Trophoblast cell (in vitro differentiated cells and primary cell): ENCODE measurements around the gene AGPAT3.

Experiments
- DNase-seq, 2 donors: peaks; one replicate each; pipeline ENCODE4 v3.0.0-alpha.2; 2016
- H2AFZ ChIP-seq: 2 replicates; pipeline ENCODE4 v1.6.1; 2013; ENCODE audit warnings: low read length, moderate library complexity, mild to moderate bottlenecking; ENCODE audit not compliant: insufficient read depth, poor library complexity
- H2AK5ac ChIP-seq: 2 replicates; pipeline ENCODE4 v1.6.1; 2013; ENCODE audit warnings: mild to moderate bottlenecking, low read length
- H2BK120ac ChIP-seq: 2 replicates; pipeline ENCODE4 v1.6.1; 2013; ENCODE audit warnings: low read length, mild to moderate bottlenecking, moderate library complexity; ENCODE audit not compliant: insufficient read depth, poor library complexity
- H2BK12ac ChIP-seq: 2 replicates; pipeline ENCODE4 v1.6.1; 2013; ENCODE audit warnings: mild to moderate bottlenecking, low read length, moderate library complexity
- H2BK5ac ChIP-seq: 2 replicates; pipeline ENCODE4 v1.6.1; 2013; ENCODE audit warnings: low read length, low read depth, moderate library complexity, mild to moderate bottlenecking; ENCODE audit not compliant: poor library complexity
- H3K14ac ChIP-seq: 2 replicates; pipeline ENCODE4 v1.6.1; 2013; ENCODE audit warnings: mild to moderate bottlenecking, low read length
- H3K18ac ChIP-seq: 2 replicates; pipeline ENCODE4 v1.6.1; 2013; ENCODE audit warnings: mild to moderate bottlenecking, low read length
- H3K23ac ChIP-seq: 2 replicates; pipeline ENCODE4 v1.6.1; 2013; ENCODE audit warnings: low read length
- H3K27ac ChIP-seq: 2 replicates; pipeline ENCODE4 v1.5.1; 2013; ENCODE audit warnings: low read depth, mild to moderate bottlenecking, inconsistent platforms, low read length, moderate library complexity
- H3K27me3 ChIP-seq: 2 replicates; pipeline ENCODE4 v1.6.1; 2013; ENCODE audit warnings: inconsistent platforms, mild to moderate bottlenecking, low read length, moderate library complexity; ENCODE audit not compliant: insufficient read depth
- H3K36me3 ChIP-seq, 2 experiments: 1 replicate in 1 of 2; 2 replicates in 1 of 2; pipeline ENCODE4 v1.6.1; 2013; ENCODE audit warnings: low read length in 2 of 2, mild to moderate bottlenecking in 2 of 2, moderate library complexity in 1 of 2; ENCODE audit not compliant: insufficient read depth in 2 of 2, control insufficient read depth in 1 of 2
- H3K4ac ChIP-seq: 2 replicates; pipeline ENCODE4 v1.6.1; 2013; ENCODE audit warnings: low read depth, mild to moderate bottlenecking, low read length, moderate library complexity
- H3K4me1 ChIP-seq, 2 experiments: 1 replicate in 1 of 2; 2 replicates in 1 of 2; pipeline ENCODE4 v1.6.1; 2013; ENCODE audit warnings: low read length in 2 of 2, mild to moderate bottlenecking in 2 of 2, moderate library complexity in 1 of 2; ENCODE audit not compliant: insufficient read depth in 2 of 2, control insufficient read depth in 1 of 2
- H3K4me2 ChIP-seq: 2 replicates; pipeline ENCODE4 v1.6.1; 2013; ENCODE audit warnings: inconsistent platforms, mild to moderate bottlenecking, low read length, moderate library complexity
- H3K4me3 ChIP-seq: 2 replicates; pipeline ENCODE4 v1.5.1; 2013; ENCODE audit warnings: mild to moderate bottlenecking, low read depth, low read length, inconsistent platforms
- H3K79me1 ChIP-seq: one replicate; pipeline ENCODE4 v1.6.1; 2013; ENCODE audit warnings: low read length
- H3K79me2 ChIP-seq: 2 replicates; pipeline ENCODE4 v1.6.1; 2013; ENCODE audit warnings: low read length, mild to moderate bottlenecking; ENCODE audit not compliant: control insufficient read depth, insufficient read depth, poor library complexity
- H3K9ac ChIP-seq: 2 replicates; pipeline ENCODE4 v1.6.1; 2013; ENCODE audit warnings: mild to moderate bottlenecking, low read length
- H3K9me3 ChIP-seq: 2 replicates; pipeline ENCODE4 v1.6.1; 2013; ENCODE audit warnings: low read depth, mild to moderate bottlenecking, control low read depth, inconsistent platforms, low read length; ENCODE audit not compliant: insufficient read depth
- H4K12ac ChIP-seq: 2 replicates; pipeline ENCODE4 v1.6.1; 2013; ENCODE audit warnings: low read depth, mild to moderate bottlenecking, low read length, moderate library complexity
- H4K8ac ChIP-seq: 2 replicates; pipeline ENCODE4 v1.6.1; 2013; ENCODE audit warnings: low read depth, mild to moderate bottlenecking, low read length, moderate library complexity
- H4K91ac ChIP-seq: one replicate; pipeline ENCODE4 v1.6.1; 2013; ENCODE audit warnings: low read depth, mild to moderate bottlenecking, low read length, moderate library complexity
- WGBS: extraction: QIAGEN DNeasy Blood & Tissue Kit; methylation state at CpG from one replicate; pipeline ENCODE4 v1.1.7; 2013; ENCODE audit warnings: missing lambda C conversion rate; ENCODE audit not compliant: insufficient read length, insufficient coverage; ENCODE audit errors: extremely low coverage; 5-methylcytosine and 5-hydroxymethylcytosine counted together

Gene AGPAT3

GRCh38 chr21:43994085-43994484, 129.1 kb downstream of the AGPAT3 start:
- WGBS: no CpG with 5 or more reads among the region's 11 CpGs
- Histone ChIP-seq H3K18ac (no peak overlapping the region), H2AFZ (no peak overlapping the region), H3K4me3 (no peak overlapping the region), H3K4me2 (no peak overlapping the region), H3K9me3 (peaks cover 7% of the 10 kb centered on the region), H2BK12ac (no peak overlapping the region), H3K79me1 (no peaks in the 10 kb centered on the region), H3K79me2 (no peaks in the 10 kb centered on the region), H4K91ac (no peak overlapping the region), H3K23ac (no peak overlapping the region), H3K9ac (no peak overlapping the region), H3K4me1 (peaks cover 0 to 4% of the 10 kb centered on the region in 2 experiments), H3K14ac (no peak overlapping the region), H2AK5ac (no peak overlapping the region), H3K4ac (no peak overlapping the region), H4K12ac (no peak overlapping the region), H2BK120ac (no peak overlapping the region), H4K8ac (no peak overlapping the region), H3K27me3 (no peaks in the 10 kb centered on the region), H3K36me3 (no peaks in the 10 kb centered on the region), H2BK5ac (no peak overlapping the region), H3K27ac (no peak overlapping the region)
- no peak for DNase-seq

GRCh38 chr21:43994646-43995045, 129.6 kb downstream of the AGPAT3 start:
- Histone ChIP-seq H4K91ac (no peak overlapping the region), H3K4me1 (peaks cover 0 to 4% of the 10 kb centered on the region in 2 experiments), H3K36me3 (no peaks in the 10 kb centered on the region), H4K12ac (no peak overlapping the region), H2AK5ac (no peak overlapping the region), H2BK12ac (no peak overlapping the region), H4K8ac (no peak overlapping the region), H2BK5ac (no peak overlapping the region), H3K79me1 (no peaks in the 10 kb centered on the region), H3K4me3 (no peak overlapping the region), H3K4ac (no peak overlapping the region), H3K27ac (no peak overlapping the region), H3K9me3 (peaks cover 7% of the 10 kb centered on the region), H3K14ac (no peak overlapping the region), H2AFZ (no peak overlapping the region), H3K79me2 (no peaks in the 10 kb centered on the region), H2BK120ac (no peak overlapping the region), H3K4me2 (no peak overlapping the region), H3K27me3 (no peaks in the 10 kb centered on the region), H3K18ac (no peak overlapping the region), H3K23ac (no peak overlapping the region), H3K9ac (no peak overlapping the region)
- no CpG with 5 or more reads among the region's 9 CpGs for WGBS
- DNase-seq: no peak

GRCh38 chr21:43995521-43996105, 130.6 kb downstream of the AGPAT3 start:
- Histone ChIP-seq H3K4me1 (peaks cover 0 to 4% of the 10 kb centered on the region in 2 experiments), H2BK12ac (no peak overlapping the region), H4K91ac (no peak overlapping the region), H3K4me2 (no peak overlapping the region), H3K79me2 (no peaks in the 10 kb centered on the region), H3K27ac (no peak overlapping the region), H3K79me1 (no peaks in the 10 kb centered on the region), H2BK120ac (no peak overlapping the region), H4K12ac (no peak overlapping the region), H3K27me3 (no peaks in the 10 kb centered on the region), H3K14ac (no peak overlapping the region), H3K36me3 (no peaks in the 10 kb centered on the region), H3K18ac (no peak overlapping the region), H3K23ac (no peak overlapping the region), H3K9ac (no peak overlapping the region), H3K9me3 (peaks cover 7% of the 10 kb centered on the region), H2BK5ac (no peak overlapping the region), H3K4me3 (no peak overlapping the region), H2AK5ac (no peak overlapping the region), H2AFZ (no peak overlapping the region), H3K4ac (no peak overlapping the region), H4K8ac (no peak overlapping the region)
- no peak for DNase-seq
- WGBS: no CpG with 5 or more reads among the region's 18 CpGs

- Histone ChIP-seq H3K27ac (no peak overlapping the region), H3K14ac (no peak overlapping the region)
- no CpG with 5 or more reads among the region's 5 CpGs for WGBS
Measured at GRCh38 chr21:43997766-43998742, 133.0 kb downstream of the AGPAT3 start.

More at GRCh38 chr21:43997766-43998742, 133.0 kb downstream of the AGPAT3 start:
- no peak overlapping the region for H3K4me3 ChIP-seq
- no peak for DNase-seq
- H3K4me2 ChIP-seq: no peak overlapping the region
- H3K9ac ChIP-seq: no peak overlapping the region
- no peak overlapping the region for H2BK120ac ChIP-seq
- no peaks in the 10 kb centered on the region for H3K79me1 ChIP-seq
- H3K79me2 ChIP-seq: no peaks in the 10 kb centered on the region
- no peak overlapping the region for H2AK5ac ChIP-seq
- H3K4ac ChIP-seq: no peak overlapping the region
- peaks cover 0 to 4% of the 10 kb centered on the region in 2 experiments for H3K4me1 ChIP-seq
- no peak overlapping the region for H2BK12ac ChIP-seq
- H3K18ac ChIP-seq: no peak overlapping the region
- no peak overlapping the region for H4K8ac ChIP-seq
- no peaks in the 10 kb centered on the region for H3K36me3 ChIP-seq
- no peak overlapping the region for H4K12ac ChIP-seq
- H4K91ac ChIP-seq: no peak overlapping the region
- peaks cover 7% of the 10 kb centered on the region for H3K9me3 ChIP-seq
- no peak overlapping the region for H3K23ac ChIP-seq
- H3K27me3 ChIP-seq: no peaks in the 10 kb centered on the region
- no peak overlapping the region for H2AFZ ChIP-seq
- no peak overlapping the region for H2BK5ac ChIP-seq
